ENCODE results near the gene UCHL3.
A peak's percentile ranks its signal among the peaks of the same experiment; 100 is the strongest.

UCHL3 gene

DNA sequence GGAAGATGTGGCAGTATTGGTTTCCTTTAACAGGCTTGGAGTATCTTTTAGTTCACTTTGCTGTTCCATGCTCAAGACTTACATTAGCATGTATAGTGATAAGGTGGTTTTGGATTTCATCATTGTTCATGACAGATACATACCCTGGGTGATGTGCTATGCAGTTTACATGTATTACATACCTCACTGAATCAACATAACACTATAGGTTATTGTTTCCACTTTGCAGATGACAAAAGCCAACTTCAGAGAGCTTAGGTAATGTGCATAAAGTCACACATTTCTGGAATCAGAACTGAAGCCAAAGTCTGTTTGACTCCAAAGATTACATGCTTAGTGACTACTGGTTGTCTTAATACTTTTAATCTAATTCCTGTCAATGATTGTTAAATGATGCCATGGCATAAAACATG is 19.0 kb upstream of the UCHL3 start:
- no peak overlapping the region for H3K23ac ChIP-seq (ENCODE audit: low read length in 2 of 2)
- H3K9me3 ChIP-seq (ENCODE audit: control insufficient read depth, low read length), result no peaks in the 10 kb centered on the region
- no peaks in the 10 kb centered on the region for H3K27me3 ChIP-seq (ENCODE audit: control insufficient read depth in 1 of 2, insufficient read depth in 1 of 2, low read length in 2 of 2)
- H3K36me3 ChIP-seq (ENCODE audit: control insufficient read depth in 1 of 2, insufficient read depth in 2 of 2, low read depth in 1 of 2, low read length in 2 of 2), result peaks cover 10 to 65% of the 10 kb centered on the region in 2 experiments
- no peak overlapping the region for H2AK5ac ChIP-seq (ENCODE audit: low read length, severe bottlenecking)
- no peak overlapping the region for H3K27ac ChIP-seq (ENCODE audit: low read length, poor library complexity, severe bottlenecking)
- H3K4ac ChIP-seq (ENCODE audit: low read depth in 1 of 2, low read length in 2 of 2), result no peak overlapping the region
- DNase-seq, result no peak
- no peak overlapping the region for H3K4me3 ChIP-seq (ENCODE audit: insufficient read depth in 1 of 2, low read depth in 1 of 2, low read length in 2 of 2)
- no peak overlapping the region for H3K14ac ChIP-seq (ENCODE audit: low read length in 2 of 2)
- no peak overlapping the region for H4K91ac ChIP-seq (ENCODE audit: low read length)
- H3K18ac ChIP-seq (ENCODE audit: low read depth in 1 of 2, low read length in 2 of 2), result no peak overlapping the region
- H2AFZ ChIP-seq (ENCODE audit: low read depth, low read length), result no peak overlapping the region
- peaks cover 14% of the 10 kb centered on the region for H3K79me1 ChIP-seq (replicated peaks; ENCODE audit: low read length, poor library complexity, severe bottlenecking)
- no peak overlapping the region for H2BK120ac ChIP-seq (ENCODE audit: low read depth, low read length)
- no peaks in the 10 kb centered on the region for H3K4me1 ChIP-seq (ENCODE audit: control insufficient read depth, insufficient read depth, low read depth, low read length)
- H4K8ac ChIP-seq (ENCODE audit: low read length), result no peak overlapping the region
- no peak overlapping the region for H3K4me2 ChIP-seq (ENCODE audit: low read length, poor library complexity, severe bottlenecking)
- H2BK15ac ChIP-seq (ENCODE audit: low read depth, poor library complexity, severe bottlenecking), result no peak overlapping the region
- H2BK5ac ChIP-seq (ENCODE audit: low read depth, low read length, poor library complexity, severe bottlenecking), result no peak overlapping the region
- H3K9ac ChIP-seq (ENCODE audit: low read length), result no peak overlapping the region
- H2BK12ac ChIP-seq (ENCODE audit: low read length in 2 of 2), result no peak overlapping the region

DNA sequence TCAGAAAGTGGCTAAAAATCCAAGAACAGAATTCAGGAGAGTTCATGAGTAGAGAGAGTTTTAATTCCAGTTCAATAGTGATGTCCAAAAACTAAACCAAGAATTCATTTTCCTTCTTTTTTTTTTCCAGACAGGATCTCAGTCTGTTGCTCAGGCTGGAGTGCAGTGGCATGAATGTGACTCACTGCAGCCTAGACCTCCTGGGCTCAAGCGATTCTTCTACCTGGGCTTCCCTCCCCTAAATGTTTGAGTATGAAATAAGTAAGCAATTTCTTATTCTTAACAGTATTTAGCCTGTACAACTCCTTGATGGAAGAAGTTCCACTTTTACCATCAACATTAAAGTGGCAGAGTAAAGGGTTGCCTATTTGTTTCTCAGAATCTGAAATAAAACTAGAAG is 15.7 kb upstream of the UCHL3 start:
- Histone ChIP-seq H3K27ac (ENCODE audit: low read length, poor library complexity, severe bottlenecking) (no peak overlapping the region), H3K18ac (ENCODE audit: low read depth in 1 of 2, low read length in 2 of 2) (no peak overlapping the region), H3K4me1 (ENCODE audit: control insufficient read depth, insufficient read depth, low read depth, low read length) (peaks cover 2% of the 10 kb centered on the region), H2BK5ac (ENCODE audit: low read depth, low read length, poor library complexity, severe bottlenecking) (no peak overlapping the region), H2BK12ac (ENCODE audit: low read length in 2 of 2) (no peak overlapping the region), H3K4me3 (ENCODE audit: insufficient read depth in 1 of 2, low read depth in 1 of 2, low read length in 2 of 2) (no peak overlapping the region), H3K4me2 (ENCODE audit: low read length, poor library complexity, severe bottlenecking) (no peak overlapping the region), H3K27me3 (ENCODE audit: control insufficient read depth in 1 of 2, insufficient read depth in 1 of 2, low read length in 2 of 2) (no peaks in the 10 kb centered on the region), H3K14ac (ENCODE audit: low read length in 2 of 2) (no peak overlapping the region), H3K23ac (ENCODE audit: low read length in 2 of 2) (no peak overlapping the region), H2AFZ (ENCODE audit: low read depth, low read length) (no peak overlapping the region), H2BK15ac (ENCODE audit: low read depth, poor library complexity, severe bottlenecking) (no peak overlapping the region), H3K36me3 (ENCODE audit: control insufficient read depth in 1 of 2, insufficient read depth in 2 of 2, low read depth in 1 of 2, low read length in 2 of 2) (peaks cover 10 to 49% of the 10 kb centered on the region in 2 experiments), H2BK120ac (ENCODE audit: low read depth, low read length) (no peak overlapping the region), H4K91ac (ENCODE audit: low read length) (no peak overlapping the region), H2AK5ac (ENCODE audit: low read length, severe bottlenecking) (no peak overlapping the region), H3K79me1 (replicated peaks; ENCODE audit: low read length, poor library complexity, severe bottlenecking) (peaks cover 23% of the 10 kb centered on the region), H3K9ac (ENCODE audit: low read length) (no peak overlapping the region), H4K8ac (ENCODE audit: low read length) (no peak overlapping the region), H3K4ac (ENCODE audit: low read depth in 1 of 2, low read length in 2 of 2) (no peak overlapping the region), H3K9me3 (ENCODE audit: control insufficient read depth, low read length) (no peaks in the 10 kb centered on the region)
- DNase-seq, result no peak
- WGBS, result no CpG with 5 or more reads among the region's 1 CpG

DNA sequence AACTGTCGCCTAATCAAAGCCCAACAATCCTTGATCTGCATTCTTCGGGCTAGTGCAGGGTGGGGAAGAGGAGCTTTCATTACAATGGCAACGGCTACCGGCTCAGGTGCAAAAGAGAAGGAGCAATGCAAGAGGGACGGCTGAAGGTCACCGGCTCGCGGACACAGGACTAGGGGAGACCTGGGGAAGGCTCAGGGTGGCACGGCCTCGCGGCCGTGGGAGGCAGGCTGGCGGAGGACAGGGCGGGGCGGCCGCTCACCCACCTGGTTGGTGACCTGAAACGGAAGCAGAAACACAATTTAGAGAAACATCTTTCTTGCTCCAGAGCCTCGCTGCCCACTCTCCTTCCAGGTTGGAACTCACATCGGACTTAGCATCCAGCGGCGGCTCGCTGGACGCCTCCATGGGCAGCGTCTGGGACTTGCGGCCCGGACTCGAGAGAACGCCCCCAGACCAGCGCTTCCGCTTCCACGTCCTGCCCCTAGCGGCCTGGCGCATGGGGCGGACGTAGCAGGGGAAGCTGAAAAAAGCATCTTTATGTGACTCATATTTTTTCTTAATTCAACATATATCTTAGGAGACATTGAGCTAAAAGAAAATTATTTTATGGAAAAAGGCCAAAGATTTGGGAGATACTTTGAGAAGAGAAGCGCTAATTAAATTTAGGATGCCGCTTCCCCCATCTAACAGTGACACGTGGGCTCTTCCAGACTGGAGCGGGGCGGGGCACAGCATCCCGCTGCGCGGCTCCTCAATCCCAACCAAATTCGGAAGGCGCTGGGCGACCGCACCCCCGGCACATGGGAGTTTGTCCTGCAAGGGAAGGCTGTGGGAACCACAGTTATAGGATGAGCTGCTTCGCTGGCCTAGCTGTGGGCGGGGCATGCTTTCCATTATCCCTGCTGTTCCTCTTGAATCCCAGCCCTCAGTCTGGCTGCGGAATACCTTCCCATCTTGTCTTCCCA is 11.9 kb upstream of the UCHL3 start, which contains the start of gene COMMD6:
TSS of gene COMMD6 (minus strand) at position 441 of the 965 bp plus-strand sequence. CDS start at position 405, 36 bp downstream.
- Histone ChIP-seq H2AK5ac (ENCODE audit: low read length, severe bottlenecking) (peak within 1 kb of the TSS; percentile 65), H4K91ac (ENCODE audit: low read length) (peak within 1 kb of the TSS; percentile 72), H2BK15ac (ENCODE audit: low read depth, poor library complexity, severe bottlenecking) (peak within 1 kb of the TSS; percentile 73), H2BK5ac (ENCODE audit: low read depth, low read length, poor library complexity, severe bottlenecking) (no peak within 1 kb of the TSS), H3K36me3 (ENCODE audit: control insufficient read depth in 1 of 2, insufficient read depth in 2 of 2, low read depth in 1 of 2, low read length in 2 of 2) (peaks cover 10 to 30% of the 10 kb centered on the region in 2 experiments), H4K8ac (ENCODE audit: low read length) (peak within 1 kb of the TSS; percentile 91), H2BK12ac (ENCODE audit: low read length in 2 of 2) (peak within 1 kb of the TSS in 1 of 2 experiments; percentile 73), H3K9ac (ENCODE audit: low read length) (peak within 1 kb of the TSS; percentile 97), H3K79me1 (replicated peaks; ENCODE audit: low read length, poor library complexity, severe bottlenecking) (peaks cover 19% of the 10 kb centered on the region), H3K27me3 (ENCODE audit: control insufficient read depth in 1 of 2, insufficient read depth in 1 of 2, low read length in 2 of 2) (no peaks in the 10 kb centered on the region), H3K4ac (ENCODE audit: low read depth in 1 of 2, low read length in 2 of 2) (peak within 1 kb of the TSS; percentile 52 to 80), H3K9me3 (ENCODE audit: control insufficient read depth, low read length) (no peaks in the 10 kb centered on the region), H3K4me1 (ENCODE audit: control insufficient read depth, insufficient read depth, low read depth, low read length) (peaks cover 2% of the 10 kb centered on the region), H3K4me2 (ENCODE audit: low read length, poor library complexity, severe bottlenecking) (peak within 1 kb of the TSS; percentile 82), H3K14ac (ENCODE audit: low read length in 2 of 2) (peak within 1 kb of the TSS in 1 of 2 experiments; percentile 92), H3K4me3 (ENCODE audit: insufficient read depth in 1 of 2, low read depth in 1 of 2, low read length in 2 of 2) (peak within 1 kb of the TSS; percentile 77 to 95), H2AFZ (ENCODE audit: low read depth, low read length) (peak within 1 kb of the TSS; percentile 91), H2BK120ac (ENCODE audit: low read depth, low read length) (no peak within 1 kb of the TSS), H3K18ac (ENCODE audit: low read depth in 1 of 2, low read length in 2 of 2) (peak within 1 kb of the TSS; percentile 82 to 92), H3K27ac (ENCODE audit: low read length, poor library complexity, severe bottlenecking) (peak within 1 kb of the TSS; percentile 43), H3K23ac (ENCODE audit: low read length in 2 of 2) (peak within 1 kb of the TSS in 1 of 2 experiments; percentile 93)
- WGBS, result under 1% methylated on average over 41 of the region's 51 CpGs
- peak; percentile 89 for DNase-seq

DNA sequence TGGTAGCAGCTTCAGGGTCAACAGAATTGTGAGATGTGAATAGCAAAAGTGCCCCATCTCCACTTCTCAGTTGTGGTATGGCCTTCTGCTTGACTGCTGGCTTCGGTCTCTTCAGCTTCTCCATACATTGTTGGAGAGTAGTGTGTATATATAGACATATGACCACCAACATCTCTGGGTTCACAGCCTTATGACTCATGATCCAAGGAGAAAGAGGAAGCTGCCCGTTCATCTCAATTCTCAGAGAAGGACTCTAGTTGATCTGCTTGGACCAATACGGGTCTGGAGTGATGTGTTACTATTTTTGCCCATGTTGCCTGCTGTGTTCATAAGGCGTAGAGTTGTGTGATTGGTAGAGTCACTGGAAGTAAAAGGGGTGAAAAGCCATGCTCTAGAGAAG is 8.3 kb upstream of the UCHL3 start:
- Histone ChIP-seq H3K18ac (ENCODE audit: low read depth in 1 of 2, low read length in 2 of 2) (no peak overlapping the region), H3K14ac (ENCODE audit: low read length in 2 of 2) (no peak overlapping the region), H3K79me1 (replicated peaks; ENCODE audit: low read length, poor library complexity, severe bottlenecking) (peaks cover 5% of the 10 kb centered on the region), H3K27ac (ENCODE audit: low read length, poor library complexity, severe bottlenecking) (no peak overlapping the region), H3K9me3 (ENCODE audit: control insufficient read depth, low read length) (no peaks in the 10 kb centered on the region), H2BK120ac (ENCODE audit: low read depth, low read length) (no peak overlapping the region), H3K4me3 (ENCODE audit: insufficient read depth in 1 of 2, low read depth in 1 of 2, low read length in 2 of 2) (no peak overlapping the region), H2BK5ac (ENCODE audit: low read depth, low read length, poor library complexity, severe bottlenecking) (no peak overlapping the region), H2AK5ac (ENCODE audit: low read length, severe bottlenecking) (no peak overlapping the region), H4K8ac (ENCODE audit: low read length) (no peak overlapping the region), H3K4ac (ENCODE audit: low read depth in 1 of 2, low read length in 2 of 2) (no peak overlapping the region), H3K9ac (ENCODE audit: low read length) (no peak overlapping the region), H4K91ac (ENCODE audit: low read length) (no peak overlapping the region), H2BK12ac (ENCODE audit: low read length in 2 of 2) (no peak overlapping the region), H2AFZ (ENCODE audit: low read depth, low read length) (no peak overlapping the region), H3K4me2 (ENCODE audit: low read length, poor library complexity, severe bottlenecking) (no peak overlapping the region), H3K23ac (ENCODE audit: low read length in 2 of 2) (no peak overlapping the region), H3K27me3 (ENCODE audit: control insufficient read depth in 1 of 2, insufficient read depth in 1 of 2, low read length in 2 of 2) (no peaks in the 10 kb centered on the region), H2BK15ac (ENCODE audit: low read depth, poor library complexity, severe bottlenecking) (no peak overlapping the region), H3K4me1 (ENCODE audit: control insufficient read depth, insufficient read depth, low read depth, low read length) (peaks cover 2% of the 10 kb centered on the region), H3K36me3 (ENCODE audit: control insufficient read depth in 1 of 2, insufficient read depth in 2 of 2, low read depth in 1 of 2, low read length in 2 of 2) (peaks cover 0 to 1% of the 10 kb centered on the region in 2 experiments)
- 72% methylated on average over 3 of the region's 4 CpGs for WGBS
- peak; percentile 24 for DNase-seq
